HepG2 (cell line): ENCODE results near the gene PCP4L1. TPM values are rescaled to one million over a fixed set of nuclear protein-coding genes. Genes with fewer than 3 reads are reported as not detected.

Experiments
- AHDC1 ChIP-seq: sonication (generic); formaldehyde crosslinking; IDR thresholded peaks from 2 replicates; pipeline ENCODE4 v1.5.1; 2020; ENCODE audit warnings: mild to moderate bottlenecking, missing genetic modification reagents, borderline replicate concordance
- ATF1 ChIP-seq: IDR thresholded peaks from 2 replicates; pipeline ENCODE4 v1.6.1; 2016; ENCODE audit warnings: mild to moderate bottlenecking, control low read depth
- DNMT3B ChIP-seq: conservative IDR thresholded peaks from 2 replicates; pipeline ENCODE4 v1.6.1; 2016; ENCODE audit warnings: missing biosample characterization, control low read depth
- EHMT2 ChIP-seq: fragments of 200-600 bp; sonication (generic); IDR thresholded peaks from 2 replicates; pipeline ENCODE4 v1.7.0; 2017; ENCODE audit warnings: antibody characterized with exemption, low read depth, low read length, borderline replicate concordance
- ELF1 ChIP-seq: sonication (generic); formaldehyde crosslinking; IDR thresholded peaks from 2 replicates; pipeline ENCODE4 v1.4.0; 2020; ENCODE audit warnings: missing genetic modification reagents
- GABPB1 ChIP-seq: IDR thresholded peaks from 2 replicates; pipeline ENCODE4 v1.6.1; 2016; ENCODE audit warnings: mild to moderate bottlenecking, missing genetic modification reagents, moderate library complexity, missing compliant biosample characterization
- GFI1 ChIP-seq: sonication (generic); formaldehyde crosslinking; IDR thresholded peaks from 2 replicates; pipeline ENCODE4 v1.5.0; 2020; ENCODE audit warnings: missing genetic modification reagents, mild to moderate bottlenecking, borderline replicate concordance
- ISL2 ChIP-seq: sonication (generic); formaldehyde crosslinking; IDR thresholded peaks from 2 replicates; pipeline ENCODE4 v1.5.0; 2020; ENCODE audit warnings: missing genetic modification reagents
- MAF1 ChIP-seq: sonication (generic); formaldehyde crosslinking; IDR thresholded peaks from 2 replicates; pipeline ENCODE4 v1.5.0; 2020; ENCODE audit warnings: missing genetic modification reagents, borderline replicate concordance
- POLR2AphosphoS5 ChIP-seq: IDR thresholded peaks from 2 replicates; pipeline ENCODE4 v1.6.1; 2012; ENCODE audit warnings: low read depth, low read length
- RFXAP ChIP-seq: sonication (generic); formaldehyde crosslinking; IDR thresholded peaks from 2 replicates; pipeline ENCODE4 v1.4.0; 2020; ENCODE audit warnings: missing genetic modification reagents, borderline replicate concordance
- RXRA ChIP-seq: sonication (generic); formaldehyde crosslinking; IDR thresholded peaks from 2 replicates; pipeline ENCODE4 v1.5.1; 2020; ENCODE audit warnings: missing genetic modification reagents
- UBTF ChIP-seq: sonication (generic); formaldehyde crosslinking; IDR thresholded peaks from 2 replicates; pipeline ENCODE4 v1.4.0; 2020; ENCODE audit warnings: mild to moderate bottlenecking, missing genetic modification reagents
- ZFP1 ChIP-seq: IDR thresholded peaks from 2 replicates; pipeline ENCODE4 v1.6.1; 2016
- ZNF18 ChIP-seq: sonication (generic); formaldehyde crosslinking; IDR thresholded peaks from 2 replicates; pipeline ENCODE4 v1.8.0; 2022; ENCODE audit warnings: mild to moderate bottlenecking, missing genetic modification reagents; ENCODE audit not compliant: insufficient replicate concordance
- ZNF33A ChIP-seq: sonication (generic); formaldehyde crosslinking; IDR thresholded peaks from 2 replicates; pipeline ENCODE4 v1.5.1; 2020; ENCODE audit warnings: missing genetic modification reagents, mild to moderate bottlenecking, moderate library complexity, borderline replicate concordance
- ZNF354B ChIP-seq: sonication (generic); formaldehyde crosslinking; IDR thresholded peaks from 2 replicates; pipeline ENCODE4 v1.8.0; 2022; ENCODE audit warnings: mild to moderate bottlenecking, missing genetic modification reagents
- ZNF619 ChIP-seq: sonication (generic); formaldehyde crosslinking; IDR thresholded peaks from 2 replicates; pipeline ENCODE4 v1.4.0; 2020; ENCODE audit warnings: mild to moderate bottlenecking, missing genetic modification reagents
- ZNF713 ChIP-seq: sonication (generic); formaldehyde crosslinking; IDR thresholded peaks from 2 replicates; pipeline ENCODE4 v1.4.0; 2020; ENCODE audit warnings: mild to moderate bottlenecking, missing genetic modification reagents
- ZNF790 ChIP-seq: sonication (generic); formaldehyde crosslinking; IDR thresholded peaks from 2 replicates; pipeline ENCODE4 v1.8.0; 2022; ENCODE audit warnings: missing genetic modification reagents, mild to moderate bottlenecking, borderline replicate concordance
- polyA plus RNA-seq, 8 experiments: library from polyadenylated mRNA; depleted of rRNA in 3 of 8; stranded (reverse) in 7 of 8; unstranded in 1 of 8; fragments of >200 nt; fragmentation: Illumina TruSeq in 4 of 8; extraction: Trizol in 4 of 8; gene quantifications; 2 replicates each; pipeline versions ENCODE4 v1.2.1 to v1.2.3, GENCODE V29; 2011 to 2016; ENCODE audit warnings: low read depth in 4 of 8, missing spikeins in 1 of 8, mixed read lengths in 1 of 8; ENCODE audit not compliant: insufficient read depth in 1 of 8
- total RNA-seq, 5 experiments: library from RNA; depleted of rRNA; stranded (reverse); fragments of >200 nt; fragmentation: Illumina TruSeq; extraction: Trizol; gene quantifications; 2 replicates each; pipeline ENCODE4 v1.2.3, GENCODE V29; 2016; ENCODE audit warnings: low read depth in 1 of 5

Gene PCP4L1
- total and polyA plus RNA-seq, 2 of the 13 experiments (the other 11 are each of a cell fraction or from before 2014, with no cell fraction given) = 0.28 TPM; not detected in 1

GRCh38 chr1:161314201-161314981, 55.8 kb downstream of the PCP4L1 start, which contains the start of gene SDHC (continued):
- TF ChIP-seq AHDC1 (peak; percentile 27; the same call in 1 of the 2 replicates), MAF1 (CRISPR knock-in tag) (no peak), ZNF354B (CRISPR knock-in tag) (no peak), ELF1 (CRISPR knock-in tag) (peak; percentile 73), GFI1 (CRISPR knock-in tag) (no peak), ZNF713 (CRISPR knock-in tag) (no peak), ATF1 (CRISPR knock-in tag) (peak; percentile 85), POLR2AphosphoS5 (peak; percentile 95), RFXAP (CRISPR knock-in tag) (0 out of 2 replicates have a peak, but pooled peaks have one; percentile 21), ZNF619 (CRISPR knock-in tag) (no peak), GABPB1 (CRISPR knock-in tag) (peak; percentile 99), DNMT3B (CRISPR knock-in tag) (peak; percentile 21; the same call in 1 of the 2 replicates), ZNF18 (CRISPR knock-in tag) (no peak), ZNF33A (CRISPR knock-in tag) (peak; percentile 94; the same call in 1 of the 2 replicates), RXRA (peak; percentile 43; the same call in 1 of the 2 replicates), ISL2 (CRISPR knock-in tag) (peak; percentile 35; the same call in 1 of the 2 replicates), EHMT2 (no peak), UBTF (CRISPR knock-in tag) (peak; percentile 69; the same call in 1 of the 2 replicates), ZNF790 (CRISPR knock-in tag) (peak; percentile 55; the same call in 1 of the 2 replicates), ZFP1 (CRISPR knock-in tag) (no peak)
